GM19438 (cell line): ENCODE results near the gene DGKG.

Experiments used
- ATAC-seq: cut with Tn5 transposase; IDR thresholded peaks from one replicate; pipeline ENCODE4 v1.9.1; 2021; ENCODE audit warnings: low read depth; ENCODE audit not compliant: unreplicated experiment

DGKG gene

GRCh38 chr3:186368176-186368575 is 6.1 kb upstream of the DGKG start:
- ATAC-seq: no peak

- no peak for ATAC-seq
Measured at GRCh38 chr3:186367631-186368030, 5.6 kb upstream of the DGKG start.

- no peak for ATAC-seq
Measured at GRCh38 chr3:186366206-186366605, 4.2 kb upstream of the DGKG start.

GRCh38 chr3:186365202-186365974 is 3.4 kb upstream of the DGKG start:
- ATAC-seq: no peak

GRCh38 chr3:186362988-186363387 is 954 bp upstream of the DGKG start:
- no peak for ATAC-seq

- no peak for ATAC-seq
Measured at GRCh38 chr3:186362537-186362842, 456 bp upstream of the DGKG start.

- ATAC-seq: no peak
Measured at GRCh38 chr3:186361246-186361761, 730 bp downstream of the DGKG start.

- ATAC-seq: no peak
Measured at GRCh38 chr3:186360779-186361178, 1.3 kb downstream of the DGKG start.

GRCh38 chr3:186359078-186359477 is 3.0 kb downstream of the DGKG start:
- ATAC-seq: no peak

GRCh38 chr3:186356152-186356551 is 5.9 kb downstream of the DGKG start:
- ATAC-seq: no peak

GRCh38 chr3:186354100-186354499 is 7.9 kb downstream of the DGKG start:
- ATAC-seq: no peak

GRCh38 chr3:186352369-186352768 is 9.7 kb downstream of the DGKG start:
- ATAC-seq: no peak

GRCh38 chr3:186342197-186342596 is 19.8 kb downstream of the DGKG start:
- no peak for ATAC-seq

GRCh38 chr3:186340204-186340603 is 21.8 kb downstream of the DGKG start:
- ATAC-seq: no peak

GRCh38 chr3:186339180-186339918 is 22.7 kb downstream of the DGKG start:
- ATAC-seq: no peak

GRCh38 chr3:186333256-186333655 is 28.8 kb downstream of the DGKG start:
- no peak for ATAC-seq

GRCh38 chr3:186330772-186331460 is 31.1 kb downstream of the DGKG start:
- no peak for ATAC-seq

GRCh38 chr3:186329589-186329988 is 32.4 kb downstream of the DGKG start:
- ATAC-seq: no peak

GRCh38 chr3:186327912-186328487 is 34.0 kb downstream of the DGKG start:
- ATAC-seq: no peak

- ATAC-seq: no peak
Measured at GRCh38 chr3:186322761-186323160, 39.3 kb downstream of the DGKG start.

GRCh38 chr3:186321746-186322145 is 40.3 kb downstream of the DGKG start:
- ATAC-seq: no peak
